ENCODE results near the gene OGDH. TPM values are rescaled to one million over a fixed set of nuclear protein-coding genes. Genes with fewer than 3 reads are reported as not detected.

Gene OGDH
- total RNA-seq, 1 experiment from 2014 or later: 75.1 TPM

GRCh38 chr7:44757311-44757710, 150.9 kb downstream of the OGDH start:
- CTCF ChIA-PET: no interaction called here
- intact Hi-C loops (cut with micrococcal nuclease): no loop called here
- Mint-ChIP-seq H3K36me3 (ENCODE audit: insufficient read depth, unreplicated experiment) (peaks cover 38% of the 10 kb centered on the region), H3K9me3 (ENCODE audit: unreplicated experiment) (no peaks in the 10 kb centered on the region), H3K27ac (ENCODE audit: low read depth, unreplicated experiment) (no peak overlapping the region), H3K4me1 (ENCODE audit: insufficient read depth, unreplicated experiment) (peaks cover 13% of the 10 kb centered on the region), H3K27me3 (ENCODE audit: insufficient read depth, unreplicated experiment) (no peaks in the 10 kb centered on the region), H3K4me3 (ENCODE audit: unreplicated experiment) (no peak overlapping the region)
- DNase-seq (ENCODE audit: unreplicated experiment): no peak
- POLR2A ChIA-PET: interaction anchor here (0.9 kb wide), 1 partner anchor 12 kb away, joined by 3 read pairs; no protein-coding TSS in a partner anchor
- TF ChIP-seq CTCF (IDR thresholded peaks at IDR 0.05; ENCODE audit: unreplicated experiment): no peak
- BruUV-seq (replicated peaks): no TSS peak

- peaks cover 42% of the 10 kb centered on the region for H3K36me3 Mint-ChIP-seq (ENCODE audit: insufficient read depth, unreplicated experiment)
- H3K4me3 Mint-ChIP-seq (ENCODE audit: unreplicated experiment): no peak overlapping the region
- BruUV-seq (replicated peaks): no TSS peak
Observed at GRCh38 chr7:44757739-44758138, 151.3 kb downstream of the OGDH start.

More at GRCh38 chr7:44757739-44758138, 151.3 kb downstream of the OGDH start:
- H3K27me3 Mint-ChIP-seq (ENCODE audit: insufficient read depth, unreplicated experiment): no peaks in the 10 kb centered on the region
- no peaks in the 10 kb centered on the region for H3K9me3 Mint-ChIP-seq (ENCODE audit: unreplicated experiment)
- ChIA-PET CTCF (no interaction called here), POLR2A (no interaction called here)
- H3K4me1 Mint-ChIP-seq (ENCODE audit: insufficient read depth, unreplicated experiment): peaks cover 10% of the 10 kb centered on the region
- no peak for DNase-seq (ENCODE audit: unreplicated experiment)
- TF ChIP-seq CTCF (IDR thresholded peaks at IDR 0.05; ENCODE audit: unreplicated experiment): no peak
- intact Hi-C loops (cut with micrococcal nuclease): no loop called here
- H3K27ac Mint-ChIP-seq (ENCODE audit: low read depth, unreplicated experiment): no peak overlapping the region

Other genes starting within 250 kb of the OGDH start
- 85.5 and 87.7 TPM in 2 replicates for gene NUDCD3, start 116.0 kb upstream of the OGDH start, total RNA-seq (2022)
- gene NPC1L1, start 65.3 kb upstream of the OGDH start, total RNA-seq (2022): 0.07 TPM in 1 of 2 replicates, not detected in the other
- 104 and 105 TPM in 2 replicates for gene DDX56, start 32.7 kb upstream of the OGDH start, total RNA-seq (2022)
- gene TMED4, start 24.4 kb upstream of the OGDH start, total RNA-seq (2022): 49.7 and 58.0 TPM in 2 replicates
- gene ZMIZ2, start 142.2 kb downstream of the OGDH start, total RNA-seq (2022): 94.4 and 100 TPM in 2 replicates
- gene PPIA, start 190.1 kb downstream of the OGDH start, total RNA-seq (2022): 2,090 and 2,238 TPM in 2 replicates
- gene H2AZ2, start 241.5 kb downstream of the OGDH start, total RNA-seq (2022): 138 and 139 TPM in 2 replicates